Lower lobe of right lung (tissue), 2 donors: Measurements from ENCODE around the gene PHACTR2. TPM values are rescaled to one million over a fixed set of nuclear protein-coding genes. Genes with fewer than 3 reads are reported as not detected.
"Not testable (repeated sequence)": the region's sequence is repeated elsewhere in the genome, so short reads cannot be mapped to it uniquely, and the experiment has no call there.

Source experiments
- ATAC-seq, 2 donors: fragments of 200-7000 bp; cut with Tn5 transposase; one replicate each; pipeline ENCODE4 v1.9.1; 2020 to 2022; ENCODE audit warnings: mild to moderate bottlenecking in 2 of 2, moderate library complexity in 2 of 2
- DNase-seq: peaks from one replicate; pipeline ENCODE4 v3.0.0-alpha.2; 2020
- H3K27ac ChIP-seq: fragments of 200-600 bp; one replicate; pipeline ENCODE4 v1.8.0; 2022
- H3K27me3 ChIP-seq: fragments of 200-600 bp; one replicate; pipeline ENCODE4 v1.8.0; 2022; ENCODE audit warnings: low read depth
- H3K36me3 ChIP-seq: fragments of 200-600 bp; one replicate; pipeline ENCODE4 v1.8.0; 2022; ENCODE audit warnings: mild to moderate bottlenecking
- H3K4me1 ChIP-seq: fragments of 200-600 bp; one replicate; pipeline ENCODE4 v1.8.0; 2022
- H3K4me3 ChIP-seq: fragments of 200-600 bp; one replicate; pipeline ENCODE4 v1.8.0; 2022; ENCODE audit warnings: mild to moderate bottlenecking
- H3K9me3 ChIP-seq: fragments of 200-600 bp; one replicate; pipeline ENCODE4 v1.8.0; 2022
- intact Hi-C: fragments of 100-400 bp; cut with DNase I; formaldehyde crosslinking; loops from one replicate; pipeline ENCODE4 v1.11.0; 2022
- total RNA-seq: library from RNA; stranded (reverse); fragmentation: NEBNext Ultra II Directional; extraction: Animal tissue kit (Norgen Biotek cat#: 25700); gene quantifications from one replicate; pipeline ENCODE4 v1.2.1, GENCODE V29; 2021
- TF ChIP-seq, protein P1 (sequence below): fragments of 200-600 bp; IDR thresholded peaks from one replicate; pipeline ENCODE4 v1.8.0; 2022; ENCODE audit warnings: antibody characterized with exemption, mild to moderate bottlenecking
- donor health status: DM: no; HTN: yes; CAD: no; lungs with severe emphysema.

The PHACTR2 gene
- total RNA-seq, 1 donor from 2014 or later, result 115 TPM

GRCh38 chr6:143734641-143735063 lies 56.9 kb downstream of the PHACTR2 start:
- Histone ChIP-seq H3K27me3 (no peaks in the 10 kb centered on the region), H3K4me1 (peaks cover 47% of the 10 kb centered on the region), H3K9me3 (no peaks in the 10 kb centered on the region), H3K27ac (no peak overlapping the region), H3K4me3 (no peak overlapping the region), H3K36me3 (no peaks in the 10 kb centered on the region)
- DNase-seq, result no peak
- ATAC-seq, result peak in 1 of 2 donors; percentile 84
- TF ChIP-seq, protein P1, sequence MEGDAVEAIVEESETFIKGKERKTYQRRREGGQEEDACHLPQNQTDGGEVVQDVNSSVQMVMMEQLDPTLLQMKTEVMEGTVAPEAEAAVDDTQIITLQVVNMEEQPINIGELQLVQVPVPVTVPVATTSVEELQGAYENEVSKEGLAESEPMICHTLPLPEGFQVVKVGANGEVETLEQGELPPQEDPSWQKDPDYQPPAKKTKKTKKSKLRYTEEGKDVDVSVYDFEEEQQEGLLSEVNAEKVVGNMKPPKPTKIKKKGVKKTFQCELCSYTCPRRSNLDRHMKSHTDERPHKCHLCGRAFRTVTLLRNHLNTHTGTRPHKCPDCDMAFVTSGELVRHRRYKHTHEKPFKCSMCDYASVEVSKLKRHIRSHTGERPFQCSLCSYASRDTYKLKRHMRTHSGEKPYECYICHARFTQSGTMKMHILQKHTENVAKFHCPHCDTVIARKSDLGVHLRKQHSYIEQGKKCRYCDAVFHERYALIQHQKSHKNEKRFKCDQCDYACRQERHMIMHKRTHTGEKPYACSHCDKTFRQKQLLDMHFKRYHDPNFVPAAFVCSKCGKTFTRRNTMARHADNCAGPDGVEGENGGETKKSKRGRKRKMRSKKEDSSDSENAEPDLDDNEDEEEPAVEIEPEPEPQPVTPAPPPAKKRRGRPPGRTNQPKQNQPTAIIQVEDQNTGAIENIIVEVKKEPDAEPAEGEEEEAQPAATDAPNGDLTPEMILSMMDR, result no peak
- intact Hi-C loops, result no loop called here

DNA sequence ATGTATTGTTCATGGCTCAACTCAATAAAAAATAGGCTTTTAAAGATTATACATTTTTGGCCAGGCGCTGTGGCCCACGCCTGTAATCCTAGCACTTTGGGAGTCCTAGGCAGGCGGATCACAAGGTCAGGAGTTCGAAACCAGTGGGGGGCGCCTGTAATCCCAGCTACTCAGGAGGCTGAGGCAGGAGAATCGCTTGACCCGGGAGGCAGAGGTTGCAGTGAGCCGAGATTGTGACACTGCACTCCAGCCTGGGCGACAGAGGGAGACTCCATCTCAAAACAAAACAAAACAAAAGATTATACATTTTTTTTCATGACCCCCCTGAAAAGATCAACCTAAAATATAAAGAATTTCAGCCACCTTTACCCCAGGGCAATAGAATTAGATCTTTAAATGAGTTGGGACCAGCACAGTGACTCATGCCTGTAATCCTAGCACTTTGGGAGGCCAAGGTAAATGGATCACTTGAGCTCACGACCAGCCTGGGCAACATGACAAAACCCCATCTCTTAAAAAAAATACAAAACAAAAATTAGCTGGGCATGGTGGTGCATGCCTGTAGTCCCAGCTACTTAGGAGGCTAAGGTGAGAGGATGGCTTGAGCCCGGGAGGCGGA lies 60.4 kb downstream of the PHACTR2 start:
- ATAC-seq, H3K9me3 ChIP-seq, intact Hi-C loops, DNase-seq, H3K27me3 ChIP-seq, H3K36me3 ChIP-seq, H3K4me3 ChIP-seq, H3K27ac ChIP-seq: not testable (repeated sequence)
- peaks cover 53% of the 10 kb centered on the region for H3K4me1 ChIP-seq

GRCh38 chr6:143739341-143739851 lies 61.6 kb downstream of the PHACTR2 start:
- ATAC-seq, result no peak
- intact Hi-C loops, result no loop called here
- H3K36me3 ChIP-seq, result no peaks in the 10 kb centered on the region
- TF ChIP-seq, protein P1, result no peak
- no peak overlapping the region for H3K27ac ChIP-seq
- H3K9me3 ChIP-seq, result no peaks in the 10 kb centered on the region
- H3K4me3 ChIP-seq, result no peak overlapping the region
- DNase-seq, result no peak
- no peaks in the 10 kb centered on the region for H3K27me3 ChIP-seq
- H3K4me1 ChIP-seq, result peaks cover 53% of the 10 kb centered on the region

GRCh38 chr6:143740213-143740612 lies 62.4 kb downstream of the PHACTR2 start:
- TF ChIP-seq, protein P1, result no peak
- Histone ChIP-seq H3K4me3 (no peak overlapping the region), H3K36me3 (no peaks in the 10 kb centered on the region), H3K27me3 (no peaks in the 10 kb centered on the region), H3K27ac (no peak overlapping the region), H3K4me1 (peaks cover 53% of the 10 kb centered on the region), H3K9me3 (no peaks in the 10 kb centered on the region)
- intact Hi-C loops, result no loop called here
- DNase-seq (no peak), ATAC-seq (no peak)

GRCh38 chr6:143741480-143741879 lies 63.7 kb downstream of the PHACTR2 start:
- intact Hi-C loops, result no loop called here
- H3K27ac ChIP-seq, result peak overlapping the region; percentile 71
- no peak for ATAC-seq
- TF ChIP-seq, protein P1, result no peak
- no peaks in the 10 kb centered on the region for H3K36me3 ChIP-seq
- H3K4me3 ChIP-seq, result no peak overlapping the region
- DNase-seq, result no peak
- H3K4me1 ChIP-seq, result peaks cover 51% of the 10 kb centered on the region
- H3K9me3 ChIP-seq, result no peaks in the 10 kb centered on the region
- H3K27me3 ChIP-seq, result no peaks in the 10 kb centered on the region
